ENCODE results near the gene ZNF366.
"Not testable (repeated sequence)": the region's sequence is repeated elsewhere in the genome, so short reads cannot be mapped to it uniquely, and the experiment has no call there.

The ZNF366 gene

DNA sequence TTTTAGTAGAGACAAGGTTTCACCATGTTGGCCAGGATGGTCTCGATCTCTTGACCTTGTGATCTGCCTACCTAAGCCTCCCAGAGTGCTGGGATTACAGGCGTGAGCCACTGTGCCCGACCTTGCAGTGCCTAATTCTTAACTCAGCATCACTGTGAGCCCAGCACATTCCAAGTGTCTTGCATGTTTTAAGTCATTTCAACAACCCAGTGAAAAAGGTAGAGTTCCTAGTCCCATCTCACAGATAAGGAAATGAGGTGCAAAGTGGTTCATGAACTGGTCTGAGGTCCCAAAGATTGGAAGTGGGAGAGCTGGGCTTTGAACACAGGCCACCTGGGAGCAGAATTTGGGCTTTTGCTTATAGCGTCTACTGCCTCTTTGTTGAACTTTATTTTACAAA lies 68.0 kb downstream of the ZNF366 start:
- no peak for DNase-seq (ENCODE audit: low spot score)

GRCh38 chr5:72438141-72438540 lies 69.1 kb downstream of the ZNF366 start:
- DNase-seq (ENCODE audit: low spot score), result no peak

DNA sequence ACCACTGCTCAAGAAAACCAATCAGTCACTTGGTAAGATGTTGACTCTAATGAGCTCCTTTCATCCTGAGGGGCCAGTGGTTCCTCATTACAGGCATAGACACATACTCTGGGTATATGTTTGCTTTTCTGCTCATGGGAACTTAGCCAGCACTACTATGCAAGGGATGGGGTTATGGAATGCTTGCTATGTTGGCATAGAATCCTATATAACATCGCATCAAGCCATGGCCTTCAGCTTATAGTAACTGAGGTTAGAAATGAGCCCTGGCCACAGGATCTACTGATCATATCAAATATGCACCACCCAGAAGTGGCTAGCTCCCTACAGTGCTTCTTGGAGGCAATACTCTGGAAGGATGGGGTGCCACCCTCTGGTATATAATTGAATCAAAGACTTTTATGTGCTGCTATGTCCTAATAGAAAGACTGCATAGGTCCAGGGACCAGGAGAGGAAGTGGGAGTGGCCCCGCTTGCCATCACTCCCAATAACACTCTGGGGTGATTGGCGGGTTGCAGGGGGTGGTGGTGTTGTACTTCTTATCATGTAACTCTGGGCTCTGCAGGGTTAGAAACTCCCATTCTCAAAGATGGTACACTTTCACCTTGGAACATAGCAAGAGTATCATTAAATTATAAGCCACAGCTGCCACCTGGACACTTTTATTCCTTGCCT lies 70.3 kb downstream of the ZNF366 start:
- no peak for DNase-seq (ENCODE audit: low spot score)

DNA sequence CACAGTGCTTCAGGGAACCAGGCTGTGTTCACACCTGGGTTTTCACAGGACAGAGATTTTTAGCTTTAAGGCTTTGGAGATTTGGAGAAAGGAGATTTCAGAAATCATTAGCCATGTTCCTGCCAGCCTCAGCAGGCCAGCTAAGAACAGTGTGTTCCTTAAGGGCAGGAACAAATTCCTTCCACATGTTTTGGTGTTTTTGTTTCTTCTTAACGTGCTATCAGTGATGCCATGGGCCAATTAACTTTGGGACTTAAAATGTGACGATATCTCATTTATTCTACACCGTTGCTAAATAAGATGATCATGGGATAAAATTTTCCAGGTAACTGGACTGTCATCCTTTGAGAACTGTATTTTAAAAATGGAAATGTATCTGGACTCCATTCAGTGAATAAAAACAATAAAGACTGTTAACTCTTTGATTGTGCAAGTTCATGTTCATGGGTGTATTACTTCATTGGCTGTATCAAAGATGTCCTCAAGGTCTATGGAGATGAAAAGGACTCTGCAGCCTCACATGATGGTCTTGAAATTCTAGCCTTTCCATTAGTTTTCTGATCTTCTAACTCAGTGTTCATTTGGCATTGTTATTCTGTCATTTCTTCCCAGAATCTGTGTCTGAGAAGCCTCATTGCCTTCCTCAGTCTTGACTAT lies 72.3 kb downstream of the ZNF366 start:
- no peak for DNase-seq (ENCODE audit: low spot score)

- DNase-seq (ENCODE audit: low spot score), result no peak
Observed at GRCh38 chr5:72434056-72434780, 73.0 kb downstream of the ZNF366 start.

DNA sequence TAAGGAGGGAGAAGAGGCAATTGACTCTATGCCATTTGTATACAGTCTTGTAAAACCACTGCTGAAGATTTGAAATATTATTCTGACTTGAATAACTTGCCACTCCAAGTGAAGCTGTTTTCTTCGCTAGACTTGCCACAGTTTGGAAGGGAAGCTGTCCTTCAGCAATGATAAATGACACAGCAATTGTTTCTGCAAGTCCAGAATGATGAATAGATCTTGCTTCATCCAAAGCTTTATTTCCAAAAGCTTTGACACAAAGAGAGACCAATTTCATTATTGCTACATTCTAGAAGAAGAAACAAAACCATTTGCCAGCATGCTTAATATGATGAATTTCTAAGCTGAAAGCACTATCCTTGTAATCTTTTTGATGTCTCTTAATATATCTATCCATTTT lies 73.7 kb downstream of the ZNF366 start:
- DNase-seq (ENCODE audit: low spot score), result no peak

DNA sequence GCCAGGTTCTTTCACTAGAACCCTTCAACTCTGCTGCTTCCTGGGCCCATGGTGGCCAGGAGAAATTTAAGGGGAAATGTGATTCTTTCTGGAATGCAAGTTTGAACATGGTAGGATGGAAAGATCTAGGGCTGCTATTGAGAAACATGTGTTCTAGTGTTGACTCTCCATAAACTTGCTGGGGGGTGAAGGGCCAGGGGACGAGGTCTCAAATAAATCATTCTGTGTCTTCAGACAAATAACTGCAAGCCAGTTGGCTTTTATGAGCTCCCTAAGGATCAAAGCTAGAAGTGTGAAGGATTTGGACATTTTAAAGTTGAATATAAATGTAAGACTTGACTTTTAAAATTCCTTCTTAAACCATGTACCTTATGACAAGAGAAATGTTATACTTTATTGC lies 78.5 kb downstream of the ZNF366 start:
- no peak for DNase-seq (ENCODE audit: low spot score)

GRCh38 chr5:72427488-72428437 lies 79.4 kb downstream of the ZNF366 start:
- DNase-seq (ENCODE audit: low spot score), result no peak

DNA sequence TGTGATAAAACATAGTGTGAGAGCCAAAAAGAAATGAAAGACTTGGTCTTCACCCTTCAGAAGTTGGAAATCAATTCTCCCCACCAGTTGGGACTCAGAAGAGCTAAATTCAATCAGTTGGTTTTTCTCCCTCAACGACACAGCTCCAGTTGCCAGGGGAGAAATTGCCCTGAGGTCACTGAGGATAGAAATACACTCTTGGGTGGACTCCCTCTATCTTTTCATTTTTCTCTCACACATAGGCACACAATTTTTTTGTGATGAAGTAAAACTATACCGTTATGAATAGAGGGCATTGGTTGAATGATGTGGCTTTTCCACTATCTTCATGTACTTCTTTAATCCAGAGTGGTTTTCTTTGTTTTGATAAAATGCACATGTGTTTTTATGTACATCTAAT lies 80.2 kb downstream of the ZNF366 start:
- DNase-seq (ENCODE audit: low spot score), result no peak

GRCh38 chr5:72426019-72426418 lies 81.2 kb downstream of the ZNF366 start:
- DNase-seq (ENCODE audit: low spot score), result no peak

DNA sequence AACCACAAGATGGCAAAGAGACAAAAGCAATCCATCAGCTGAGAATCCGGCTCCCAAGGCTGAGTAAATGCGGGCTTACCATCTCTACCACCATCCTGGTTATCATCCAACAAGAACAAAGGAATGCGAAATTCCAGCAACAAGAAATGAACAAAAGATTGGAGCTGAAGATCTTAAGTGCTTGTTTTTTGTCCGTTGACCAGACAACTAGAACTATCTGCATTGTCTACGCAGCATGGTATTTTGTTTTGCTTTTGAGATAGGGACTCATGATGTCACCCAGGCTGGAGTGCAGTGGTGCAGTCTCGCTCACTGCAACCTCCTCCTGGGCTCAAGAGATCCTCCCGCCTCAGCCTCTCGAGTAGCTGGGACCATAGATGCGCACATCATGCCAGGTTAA lies 88.9 kb downstream of the ZNF366 start:
- DNase-seq (ENCODE audit: low spot score), result no peak

GRCh38 chr5:72417333-72418062 lies 89.7 kb downstream of the ZNF366 start:
- no peak for DNase-seq (ENCODE audit: low spot score)

DNA sequence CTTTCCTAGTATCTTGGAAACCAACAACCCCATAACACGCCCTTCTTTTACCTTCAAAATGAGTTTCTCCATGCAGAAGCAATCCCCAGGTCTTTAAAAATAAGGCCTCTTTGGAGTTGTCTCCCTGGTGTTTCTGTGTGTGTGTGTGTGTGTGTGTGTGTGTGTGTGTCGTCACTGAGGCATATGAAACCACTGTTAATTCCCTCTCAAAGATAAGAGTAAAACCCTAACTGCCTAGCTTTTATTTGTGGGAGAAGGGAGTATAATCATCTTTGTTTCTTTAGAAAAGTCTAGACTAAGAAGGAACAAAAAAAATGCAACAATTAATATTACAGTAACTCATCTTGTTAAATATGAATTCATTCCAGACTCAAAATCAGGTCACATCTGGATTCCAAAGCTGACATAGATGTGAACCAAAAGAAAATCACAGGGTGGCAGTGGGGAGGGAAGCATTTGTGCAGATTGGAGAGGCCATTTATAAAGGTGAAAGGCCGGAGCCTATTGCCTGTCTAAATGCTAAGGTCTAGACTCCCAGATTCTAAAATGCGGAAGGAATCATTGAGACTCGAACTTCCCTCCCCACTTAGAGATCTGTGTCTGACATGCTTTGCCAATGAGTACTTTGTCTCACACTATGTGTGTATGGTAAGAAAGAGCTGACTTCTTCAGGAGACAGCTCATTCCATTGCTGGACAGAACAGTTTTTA lies 91.4 kb downstream of the ZNF366 start:
- no peak for DNase-seq (ENCODE audit: low spot score)

- no peak for DNase-seq (ENCODE audit: low spot score)
Observed at GRCh38 chr5:72412283-72413055, 94.7 kb downstream of the ZNF366 start.

DNA sequence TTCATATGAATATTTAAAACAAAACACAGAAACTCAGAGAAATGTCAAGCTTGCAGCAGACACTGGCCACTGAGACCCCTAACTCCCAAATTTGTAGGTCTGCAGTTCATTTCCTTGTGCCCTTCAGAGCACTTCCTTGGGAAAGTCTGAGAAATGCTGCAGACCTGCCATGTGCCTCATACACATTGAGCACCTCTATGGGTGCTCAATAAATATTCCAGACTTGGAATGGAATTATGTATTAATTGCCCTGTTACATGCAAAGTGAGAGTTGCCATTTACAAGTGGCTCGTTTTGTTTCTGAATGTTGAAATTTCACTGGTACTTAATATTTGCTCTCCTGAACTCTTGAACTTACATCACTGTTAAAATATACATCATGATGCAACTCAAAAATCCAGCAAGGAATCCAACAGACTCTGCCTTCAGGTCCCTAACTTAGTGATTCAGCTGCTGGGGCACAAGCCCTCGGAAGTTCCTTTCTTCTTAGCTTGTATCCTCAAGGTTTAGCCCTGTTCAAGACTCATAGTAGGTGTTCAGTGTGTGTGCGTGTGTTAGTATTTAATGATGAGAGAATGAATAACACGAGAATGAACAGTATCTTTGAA lies 96.4 kb downstream of the ZNF366 start:
- DNase-seq (ENCODE audit: low spot score), result no peak

DNA sequence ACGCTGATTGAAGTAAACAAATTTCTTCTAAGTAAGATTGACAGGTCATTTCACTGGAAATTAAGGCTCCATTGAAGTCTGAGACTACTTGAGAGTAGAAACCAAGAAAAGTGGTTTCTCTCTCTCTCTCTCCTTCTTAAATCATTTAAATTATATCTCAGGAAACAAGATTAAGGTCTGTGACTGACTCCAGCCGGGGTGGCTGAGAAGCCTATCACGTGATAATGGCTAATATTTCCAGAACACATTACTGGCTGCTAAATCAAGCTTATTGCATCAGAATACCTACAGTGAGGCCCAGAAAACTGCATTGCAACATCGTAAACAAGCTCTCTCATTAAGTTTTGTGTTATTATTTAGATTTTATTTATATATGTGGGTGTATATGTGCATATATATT lies 98.6 kb downstream of the ZNF366 start:
- DNase-seq (ENCODE audit: low spot score), result no peak

DNA sequence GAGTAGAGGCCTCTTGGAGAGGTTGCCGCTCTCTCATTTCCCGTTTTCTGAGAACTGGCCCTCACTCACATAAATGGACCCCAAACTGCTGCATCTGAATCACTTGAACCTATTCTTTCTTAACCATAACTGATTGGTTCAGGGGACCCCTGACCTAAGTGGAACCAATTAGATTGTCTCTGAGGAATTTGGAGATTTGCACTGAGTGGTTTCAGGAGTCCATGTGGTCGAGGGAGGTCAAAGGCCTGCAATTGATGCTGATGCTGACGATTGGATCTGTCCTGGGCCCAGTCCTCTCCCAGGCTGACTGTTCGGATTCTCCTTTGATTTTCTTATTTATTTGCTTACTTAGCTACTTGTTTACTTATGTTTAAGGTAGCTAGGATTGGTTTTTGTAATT lies 99.1 kb downstream of the ZNF366 start:
- DNase-seq (ENCODE audit: low spot score), result no peak

DNA sequence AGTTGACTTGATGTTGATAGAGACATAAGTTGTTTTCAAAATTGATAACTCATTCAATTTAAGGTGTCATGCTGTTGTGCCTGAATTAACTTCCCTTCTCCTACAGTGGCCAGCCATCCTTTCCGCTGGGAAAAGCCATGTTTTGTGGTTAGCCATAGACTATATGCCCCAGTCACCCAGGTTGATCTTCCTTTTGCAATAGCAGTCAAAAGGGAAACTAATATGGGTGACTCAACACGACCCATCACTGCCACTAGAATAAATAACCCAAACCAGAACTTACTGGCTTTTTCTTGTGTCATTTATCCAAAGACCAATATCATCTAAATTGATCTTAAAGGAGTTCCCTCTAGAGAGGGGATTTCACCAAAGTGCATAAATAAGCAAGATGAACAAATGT lies 99.7 kb downstream of the ZNF366 start:
- no peak for DNase-seq (ENCODE audit: low spot score)

GRCh38 chr5:72407078-72407477 lies 100.1 kb downstream of the ZNF366 start:
- DNase-seq (ENCODE audit: low spot score), result no peak

DNA sequence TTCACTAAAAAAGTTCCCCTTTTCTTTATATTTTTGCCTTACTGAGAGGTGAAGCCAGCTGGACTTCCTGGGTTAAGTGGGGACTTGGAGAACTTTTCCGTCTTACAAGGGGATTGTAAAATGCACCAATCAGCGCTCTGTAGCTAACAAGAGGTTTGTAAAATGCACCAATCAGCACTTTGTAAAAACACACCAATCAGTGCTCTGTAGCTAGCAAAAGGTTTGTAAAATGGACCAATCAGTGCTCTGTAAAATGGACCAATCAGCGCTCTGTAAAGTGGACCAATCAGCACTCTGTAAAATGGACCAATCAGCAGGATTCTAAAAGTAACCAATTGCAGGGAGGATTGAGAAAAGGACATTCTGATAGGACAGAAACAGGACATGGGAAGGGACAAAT lies 102.4 kb downstream of the ZNF366 start:
- not testable (repeated sequence) for DNase-seq (ENCODE audit: low spot score)
